Gastrocnemius medialis (tissue), 4 donors: ENCODE results near the gene ARHGEF26.

Experiments used
- POLR2A ChIP-seq, 2 donors: fragments of 450-650 bp; IDR thresholded peaks; one replicate each; pipeline ENCODE4 v1.6.1; 2017; ENCODE audit warnings: antibody characterized with exemption in 2 of 2, mild to moderate bottlenecking in 2 of 2, moderate library complexity in 2 of 2
- TF ChIP-seq, protein P1 (sequence below), 5 experiments: fragments of 450-650 bp in 3 of 5; fragments of 200-600 bp in 2 of 5; sonication (generic) in 2 of 5; IDR thresholded peaks in 4 of 5; conservative IDR thresholded peaks in 1 of 5; 1 replicate in 4 of 5; 2 replicates in 1 of 5; pipeline ENCODE4 v1.5.1; 2016 to 2019; ENCODE audit warnings: antibody characterized with exemption in 5 of 5, mild to moderate bottlenecking in 3 of 5, moderate library complexity in 3 of 5

DNA sequence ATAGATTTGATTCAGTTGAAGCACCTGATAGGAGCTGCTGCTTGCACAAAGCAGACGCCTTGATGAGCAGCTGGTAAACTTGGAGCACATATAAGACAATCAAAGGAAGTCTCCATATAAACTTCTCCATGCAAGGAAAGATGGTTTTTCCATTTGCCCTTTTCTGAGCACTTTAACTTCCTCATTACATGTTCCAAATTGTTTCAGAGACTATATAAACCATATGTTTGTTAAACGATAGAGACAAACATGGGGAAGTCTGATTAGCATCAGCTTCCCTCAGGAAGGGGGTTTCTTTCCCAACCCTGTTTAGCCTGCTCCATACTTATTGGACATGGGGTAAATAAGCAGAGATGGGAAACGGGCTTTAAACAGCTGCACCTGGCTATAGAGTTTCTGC is 115.1 kb downstream of the ARHGEF26 start:
- TF ChIP-seq POLR2A (IDR thresholded peaks at IDR 0.05): no peak
- TF ChIP-seq, protein P1, sequence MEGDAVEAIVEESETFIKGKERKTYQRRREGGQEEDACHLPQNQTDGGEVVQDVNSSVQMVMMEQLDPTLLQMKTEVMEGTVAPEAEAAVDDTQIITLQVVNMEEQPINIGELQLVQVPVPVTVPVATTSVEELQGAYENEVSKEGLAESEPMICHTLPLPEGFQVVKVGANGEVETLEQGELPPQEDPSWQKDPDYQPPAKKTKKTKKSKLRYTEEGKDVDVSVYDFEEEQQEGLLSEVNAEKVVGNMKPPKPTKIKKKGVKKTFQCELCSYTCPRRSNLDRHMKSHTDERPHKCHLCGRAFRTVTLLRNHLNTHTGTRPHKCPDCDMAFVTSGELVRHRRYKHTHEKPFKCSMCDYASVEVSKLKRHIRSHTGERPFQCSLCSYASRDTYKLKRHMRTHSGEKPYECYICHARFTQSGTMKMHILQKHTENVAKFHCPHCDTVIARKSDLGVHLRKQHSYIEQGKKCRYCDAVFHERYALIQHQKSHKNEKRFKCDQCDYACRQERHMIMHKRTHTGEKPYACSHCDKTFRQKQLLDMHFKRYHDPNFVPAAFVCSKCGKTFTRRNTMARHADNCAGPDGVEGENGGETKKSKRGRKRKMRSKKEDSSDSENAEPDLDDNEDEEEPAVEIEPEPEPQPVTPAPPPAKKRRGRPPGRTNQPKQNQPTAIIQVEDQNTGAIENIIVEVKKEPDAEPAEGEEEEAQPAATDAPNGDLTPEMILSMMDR (IDR thresholded peaks at IDR 0.05 in 4 of 5, conservative IDR thresholded peaks at IDR 0.05 in 1 of 5): no peak
